ENCODE results near the gene SOD1.
"Not testable (repeated sequence)": the region's sequence is repeated elsewhere in the genome, so short reads cannot be mapped to it uniquely, and the experiment has no call there.

SOD1 gene

DNA sequence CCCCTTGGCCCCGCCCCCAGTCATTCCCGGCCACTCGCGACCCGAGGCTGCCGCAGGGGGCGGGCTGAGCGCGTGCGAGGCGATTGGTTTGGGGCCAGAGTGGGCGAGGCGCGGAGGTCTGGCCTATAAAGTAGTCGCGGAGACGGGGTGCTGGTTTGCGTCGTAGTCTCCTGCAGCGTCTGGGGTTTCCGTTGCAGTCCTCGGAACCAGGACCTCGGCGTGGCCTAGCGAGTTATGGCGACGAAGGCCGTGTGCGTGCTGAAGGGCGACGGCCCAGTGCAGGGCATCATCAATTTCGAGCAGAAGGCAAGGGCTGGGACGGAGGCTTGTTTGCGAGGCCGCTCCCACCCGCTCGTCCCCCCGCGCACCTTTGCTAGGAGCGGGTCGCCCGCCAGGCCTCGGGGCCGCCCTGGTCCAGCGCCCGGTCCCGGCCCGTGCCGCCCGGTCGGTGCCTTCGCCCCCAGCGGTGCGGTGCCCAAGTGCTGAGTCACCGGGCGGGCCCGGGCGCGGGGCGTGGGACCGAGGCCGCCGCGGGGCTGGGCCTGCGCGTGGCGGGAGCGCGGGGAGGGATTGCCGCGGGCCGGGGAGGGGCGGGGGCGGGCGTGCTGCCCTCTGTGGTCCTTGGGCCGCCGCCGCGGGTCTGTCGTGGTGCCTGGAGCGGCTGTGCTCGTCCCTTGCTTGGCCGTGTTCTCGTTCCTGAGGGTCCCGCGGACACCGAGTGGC lies at the start of gene SOD1:
Gene SOD1, plus strand, starts transcription at position 158 of the 723 bp plus-strand sequence. Its CDS starts 77 bp downstream, at position 235.
- peak; percentile 94 for DNase-seq

GRCh38 chr21:31611445-31611844 lies 48.0 kb upstream of the SOD1 start:
- DNase-seq: no peak

DNA sequence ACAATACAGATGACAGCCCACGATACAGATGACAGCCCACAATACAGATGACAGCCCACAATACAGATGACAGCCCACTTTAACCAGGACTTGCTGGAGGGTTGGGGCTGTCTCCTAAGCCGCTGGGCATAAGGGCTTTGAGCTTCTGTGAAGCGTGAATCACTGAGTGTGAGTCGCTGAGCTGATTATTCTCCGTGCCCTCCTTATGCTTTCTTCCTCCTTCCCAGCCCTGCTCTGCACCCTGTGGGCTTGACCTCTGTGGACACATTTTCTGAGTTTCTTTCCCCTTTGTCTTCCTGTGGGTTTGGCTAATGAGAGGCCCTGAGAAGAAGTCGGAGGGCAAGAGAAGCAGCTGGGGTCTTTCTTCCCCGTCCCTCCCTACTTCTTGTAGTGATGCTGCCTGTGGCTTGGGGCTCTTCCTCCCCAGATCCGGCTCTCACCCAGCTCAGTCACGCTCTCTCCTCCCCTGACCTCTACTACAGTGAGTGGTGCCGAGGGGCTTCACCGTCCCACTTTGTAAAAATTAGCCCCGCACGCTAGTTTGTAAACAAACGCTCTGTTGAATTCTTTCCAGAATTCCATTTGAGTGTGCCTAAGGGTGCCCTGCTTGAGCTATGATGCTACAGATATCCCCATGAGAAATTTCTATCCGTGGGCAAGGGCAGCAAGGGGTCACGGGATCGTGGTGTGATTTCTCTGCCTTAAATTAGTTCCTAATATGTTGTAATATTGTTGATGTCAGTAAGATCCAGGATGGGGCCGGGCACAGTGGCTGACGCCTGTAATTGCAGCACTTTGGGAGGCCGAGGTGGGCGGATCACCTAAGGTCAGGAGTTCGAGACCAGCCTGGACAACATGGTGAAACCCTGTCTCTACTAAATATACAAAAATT lies 46.4 kb upstream of the SOD1 start:
- no peak for DNase-seq

DNA sequence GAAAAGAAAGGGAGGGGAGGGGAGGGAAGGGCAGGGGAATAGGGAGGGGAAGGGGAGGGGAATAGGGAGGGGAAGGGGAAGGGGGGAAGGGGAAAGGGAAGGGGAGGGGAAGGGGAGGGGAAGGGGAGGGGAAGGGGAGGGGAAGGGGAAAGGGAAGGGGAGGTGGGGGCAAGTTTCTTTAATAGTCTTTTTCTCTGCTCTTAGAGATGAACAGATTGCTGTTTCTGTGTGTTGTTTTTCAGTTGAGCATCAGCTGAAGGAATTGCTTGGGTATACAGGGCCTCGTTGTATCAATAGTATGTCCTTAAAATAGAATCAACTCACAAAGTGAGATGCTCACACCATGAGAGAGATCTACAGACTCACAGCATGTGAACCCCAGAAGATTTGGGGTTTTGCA lies 44.8 kb upstream of the SOD1 start:
- no peak for DNase-seq

GRCh38 chr21:31616216-31616615 lies 43.3 kb upstream of the SOD1 start:
- no peak for DNase-seq

GRCh38 chr21:31618696-31619430 lies 40.6 kb upstream of the SOD1 start:
- DNase-seq: peak; percentile 7

- no peak for DNase-seq
Measured at GRCh38 chr21:31622397-31622796, 37.1 kb upstream of the SOD1 start.

- DNase-seq: no peak
Measured at GRCh38 chr21:31623664-31624063, 35.8 kb upstream of the SOD1 start.

- no peak for DNase-seq
Measured at GRCh38 chr21:31624181-31624580, 35.3 kb upstream of the SOD1 start.

DNA sequence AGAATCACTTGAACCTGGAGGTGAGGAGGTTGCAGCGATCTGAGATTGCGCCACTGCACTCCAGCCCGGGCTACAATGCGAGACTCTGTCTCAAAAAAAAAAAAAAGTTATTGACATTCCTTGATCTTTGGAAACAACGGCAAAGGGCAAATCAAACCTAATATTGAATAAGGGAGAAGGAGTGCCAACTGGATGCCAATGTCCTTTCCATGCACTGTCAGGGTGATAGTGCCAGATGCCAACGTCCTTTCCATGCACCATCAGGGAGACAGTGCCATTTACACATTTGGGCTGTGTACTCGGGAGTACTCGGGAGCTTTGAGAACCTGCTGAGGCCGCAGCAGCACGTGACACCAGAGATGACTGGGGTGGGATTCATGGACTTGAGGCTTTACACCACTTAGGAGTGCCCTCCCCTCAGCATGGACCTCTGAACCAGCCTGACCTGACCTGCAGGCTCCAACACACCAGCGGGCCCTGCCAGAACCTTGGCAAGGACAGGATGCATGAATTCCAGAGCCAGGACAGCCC lies 34.5 kb upstream of the SOD1 start:
- DNase-seq: no peak

DNA sequence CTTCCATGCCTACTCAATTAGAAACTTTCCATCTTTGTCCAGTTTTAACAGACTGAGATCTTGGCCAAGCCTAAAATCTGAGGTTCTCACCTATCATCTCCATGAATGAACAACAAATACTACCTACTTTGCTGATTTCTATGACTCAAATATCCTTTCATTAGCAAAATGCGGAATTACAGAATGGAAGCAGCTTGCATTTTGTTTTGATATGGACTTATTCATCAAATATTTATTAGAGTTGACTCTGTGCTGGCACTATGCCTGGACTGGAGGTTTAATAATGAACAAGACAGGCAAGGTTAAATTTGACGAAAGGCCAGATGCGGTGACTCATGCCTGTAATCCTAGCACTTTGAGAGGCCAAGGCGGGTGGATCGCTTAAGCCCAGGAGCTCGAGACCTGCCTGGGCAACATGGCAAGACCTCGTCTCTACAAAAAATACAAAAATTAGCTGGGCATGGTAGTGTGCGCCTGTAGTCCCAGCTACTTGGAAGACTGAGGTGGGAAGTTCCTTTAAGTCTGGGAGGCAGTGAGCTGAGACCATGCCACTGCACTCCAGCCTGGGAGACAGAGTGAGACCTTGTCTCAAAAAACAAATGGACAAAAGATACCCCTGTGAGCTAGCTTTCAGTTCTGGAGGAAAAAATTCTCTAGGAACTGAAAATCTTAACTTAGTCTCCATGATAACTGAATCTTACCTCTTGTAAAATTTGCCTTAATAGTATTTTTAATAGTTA lies 29.4 kb upstream of the SOD1 start:
- DNase-seq: no peak

DNA sequence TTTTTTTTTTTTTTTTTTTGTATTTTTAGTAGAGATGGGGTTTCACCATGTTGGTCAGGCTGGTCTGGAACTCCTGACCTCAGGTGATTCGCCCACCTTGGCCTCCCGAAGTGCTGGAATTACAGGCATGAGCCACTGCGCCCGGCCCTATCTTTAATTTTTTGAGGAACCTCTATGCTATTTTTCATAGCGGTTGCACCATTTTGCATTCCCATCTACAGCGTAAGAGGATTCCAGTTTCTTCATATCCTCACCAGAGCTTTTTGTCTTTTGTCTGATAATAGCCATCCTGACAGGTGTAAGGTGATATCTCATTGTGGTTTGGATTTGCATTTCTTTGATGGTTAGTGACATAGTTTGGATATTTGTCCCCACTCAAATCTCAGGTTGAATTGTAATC lies 27.6 kb upstream of the SOD1 start:
- not testable (repeated sequence) for DNase-seq

DNA sequence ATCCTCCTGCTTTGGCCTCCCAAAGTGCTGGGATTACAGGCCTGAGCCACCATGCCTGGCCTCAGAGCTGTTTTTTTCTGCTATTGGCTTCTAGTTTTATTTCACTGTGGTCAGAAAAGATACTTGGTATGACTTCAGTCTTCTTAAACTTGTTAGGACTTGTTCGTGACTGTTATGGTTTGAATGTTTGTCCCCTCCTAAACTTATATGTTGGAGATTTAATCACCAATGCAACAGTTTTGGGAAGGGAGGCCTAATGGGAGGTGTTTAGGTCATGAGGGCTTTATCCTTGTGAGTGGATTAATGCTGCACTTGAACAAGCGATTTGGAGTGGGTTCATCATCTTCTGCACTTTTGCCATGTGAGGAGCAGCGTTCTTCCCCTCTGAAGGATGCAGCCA lies 24.5 kb upstream of the SOD1 start:
- DNase-seq: no peak

- no peak for DNase-seq
Measured at GRCh38 chr21:31636874-31637273, 22.6 kb upstream of the SOD1 start.

GRCh38 chr21:31641416-31641922 lies 18.0 kb upstream of the SOD1 start:
- DNase-seq: no peak

- DNase-seq: no peak
Measured at GRCh38 chr21:31644643-31645042, 14.8 kb upstream of the SOD1 start.

GRCh38 chr21:31647650-31648049 lies 11.8 kb upstream of the SOD1 start:
- DNase-seq: no peak

- DNase-seq: no peak
Measured at GRCh38 chr21:31650930-31651329, 8.6 kb upstream of the SOD1 start.

- DNase-seq: not testable (repeated sequence)
Measured at GRCh38 chr21:31651491-31651890, 8.0 kb upstream of the SOD1 start.

- DNase-seq: no peak
Measured at GRCh38 chr21:31654340-31654739, 5.2 kb upstream of the SOD1 start.

DNA sequence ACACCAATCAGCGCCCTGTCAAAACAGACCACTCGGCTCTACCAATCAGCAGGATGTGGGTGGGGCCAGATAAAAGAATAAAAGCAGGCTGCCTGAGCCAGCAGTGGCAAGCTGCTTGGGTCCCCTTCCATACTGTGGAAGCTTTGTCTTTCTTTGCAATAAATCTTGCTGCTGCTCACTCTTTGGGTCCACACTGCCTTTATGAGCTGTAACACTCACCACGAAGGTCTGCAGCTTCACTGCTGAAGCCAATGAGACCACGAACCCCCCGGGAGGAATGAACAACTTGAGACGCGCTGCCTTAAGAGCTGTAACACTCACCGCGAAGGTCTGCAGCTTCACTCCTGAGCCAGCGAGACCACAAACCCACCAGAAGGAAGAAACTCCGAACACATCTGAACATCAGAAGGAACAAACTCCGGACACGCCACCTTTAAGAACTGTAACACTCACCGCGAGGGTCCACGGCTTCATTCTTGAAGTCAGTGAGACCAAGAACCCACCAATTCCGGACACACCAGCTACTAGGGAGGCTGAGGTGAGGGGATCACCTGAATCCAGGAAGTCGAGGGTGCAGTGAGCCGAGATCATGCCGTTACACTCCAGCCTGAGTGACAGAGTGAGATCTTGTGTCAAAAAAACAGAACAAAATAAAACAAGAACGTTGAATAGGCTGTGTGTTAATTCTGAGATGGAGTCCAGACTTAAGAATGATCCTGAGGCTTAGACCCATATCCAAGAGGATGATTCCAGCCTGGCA lies 4.5 kb upstream of the SOD1 start:
- not testable (repeated sequence) for DNase-seq
